ENCODE data around the gene TSEN2. TPM values are rescaled to one million over a fixed set of nuclear protein-coding genes. Genes with fewer than 3 reads are reported as not detected.

The TSEN2 gene
- total and polyA plus RNA-seq, 5 donors from 2014 or later, result 7.8 to 14.9 (median 9.6) TPM

DNA sequence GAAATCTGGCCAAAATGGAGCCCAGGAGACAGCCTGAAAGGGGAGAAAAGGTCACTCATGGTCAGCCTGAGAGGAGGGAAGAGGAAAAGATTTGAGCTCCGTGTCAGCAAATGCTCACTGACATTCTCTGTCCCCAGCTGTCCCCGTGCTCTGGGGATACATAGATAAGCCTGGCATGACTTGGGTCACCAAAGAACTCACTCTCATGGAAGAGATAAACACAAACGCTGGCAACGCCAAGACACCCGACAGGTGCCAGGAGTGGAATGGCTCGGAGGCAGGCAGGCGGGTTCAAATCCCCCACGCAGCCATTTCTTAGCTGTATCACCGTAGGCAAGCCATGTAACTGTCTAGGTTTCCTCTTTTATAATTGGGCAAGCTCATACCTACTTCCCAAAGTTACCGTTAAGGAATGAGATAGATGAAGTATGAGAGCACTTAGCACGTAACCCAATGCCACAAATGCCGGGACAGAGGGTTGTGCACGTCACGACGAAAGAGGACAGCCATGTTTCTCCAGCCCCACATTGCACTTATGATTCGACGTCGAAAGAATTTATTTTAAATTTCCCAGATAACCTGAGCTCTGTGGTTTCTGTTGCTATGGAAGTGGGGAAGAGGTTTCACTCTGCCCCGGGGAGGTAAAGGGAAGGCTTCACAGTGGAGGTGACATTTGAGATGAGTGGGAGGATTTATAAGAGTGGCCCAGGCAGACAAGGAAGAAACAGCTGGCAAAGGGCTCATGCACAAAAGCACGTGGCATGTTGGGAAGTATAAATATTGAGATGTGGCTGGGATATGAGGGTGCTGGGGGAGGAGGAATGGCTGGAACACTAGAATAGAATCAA lies 41.4 kb upstream of the TSEN2 start:
- H3K4me1 Mint-ChIP-seq, result no peaks in the 10 kb centered on the region
- H3K9me3 Mint-ChIP-seq, result peaks cover 0 to 5% (median 0%) of the 10 kb centered on the region in 7 donors
- H3K36me3 Mint-ChIP-seq, result no peaks in the 10 kb centered on the region
- peaks cover 4% of the 10 kb centered on the region for H3K27me3 Mint-ChIP-seq
- H3K4me3 Mint-ChIP-seq, result no peak overlapping the region
- H3K36me3 ChIP-seq (ENCODE audit: control insufficient read depth, insufficient read depth, low read length), result no peaks in the 10 kb centered on the region
- H3K4me1 ChIP-seq (ENCODE audit: control insufficient read depth, insufficient read depth, low read length, poor library complexity, severe bottlenecking), result no peaks in the 10 kb centered on the region
- DNase-seq (no peak), ATAC-seq (ENCODE audit: low read depth in 2 of 2) (no peak)
- no peak overlapping the region for H3K27ac Mint-ChIP-seq
- H3K4me3 ChIP-seq (ENCODE audit: low read depth, low read length), result no peak overlapping the region
- H3K9me3 ChIP-seq (ENCODE audit: control insufficient read depth in 2 of 2, low read length in 2 of 2), result no peaks in the 10 kb centered on the region
- H3K27me3 ChIP-seq (ENCODE audit: control insufficient read depth, insufficient read depth, low read length), result no peaks in the 10 kb centered on the region
- H3K27ac ChIP-seq (ENCODE audit: insufficient read depth, low read length, poor library complexity, severe bottlenecking), result no peak overlapping the region

DNA sequence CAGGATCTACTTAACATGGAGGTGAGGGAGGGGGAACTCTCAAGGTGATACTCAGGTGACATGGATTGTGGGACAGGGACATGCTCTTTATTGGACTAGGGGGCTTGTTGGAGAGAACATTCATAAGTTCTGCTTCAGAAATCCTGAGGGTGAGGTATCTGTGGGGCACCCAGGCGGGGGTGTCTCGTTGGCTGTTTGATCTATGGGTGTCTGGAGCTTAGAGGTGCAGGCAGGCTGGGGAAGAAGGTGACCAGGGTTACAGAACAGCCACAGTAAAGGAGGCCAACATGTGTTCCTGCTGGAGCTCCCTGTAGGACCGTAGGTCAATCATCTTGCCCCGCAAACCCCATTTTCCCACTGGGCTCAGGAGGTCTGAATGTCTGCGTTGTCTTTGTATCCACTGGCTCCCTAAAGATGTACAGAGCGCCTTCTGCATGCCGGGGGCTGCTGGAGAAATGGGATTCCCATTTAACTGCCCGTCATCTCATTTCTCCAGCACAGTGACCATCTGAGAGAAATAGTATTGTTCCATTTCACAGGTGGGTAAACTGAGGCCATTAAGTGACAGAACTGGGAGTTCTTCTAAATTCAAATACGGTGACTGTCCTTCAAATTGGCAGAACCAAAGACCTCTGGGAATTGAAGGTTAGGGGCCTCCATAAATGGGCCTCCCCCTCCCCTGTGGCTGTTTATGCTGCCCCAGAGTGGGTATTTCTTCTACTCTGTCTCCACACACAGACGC lies 40.3 kb upstream of the TSEN2 start:
- Mint-ChIP-seq H3K4me1 (no peaks in the 10 kb centered on the region), H3K27me3 (peaks cover 4% of the 10 kb centered on the region), H3K9me3 (peaks cover 0 to 5% (median 0%) of the 10 kb centered on the region in 7 donors), H3K27ac (no peak overlapping the region), H3K36me3 (no peaks in the 10 kb centered on the region), H3K4me3 (no peak overlapping the region)
- Histone ChIP-seq H3K27ac (ENCODE audit: insufficient read depth, low read length, poor library complexity, severe bottlenecking) (no peak overlapping the region), H3K27me3 (ENCODE audit: control insufficient read depth, insufficient read depth, low read length) (no peaks in the 10 kb centered on the region), H3K36me3 (ENCODE audit: control insufficient read depth, insufficient read depth, low read length) (no peaks in the 10 kb centered on the region), H3K4me3 (ENCODE audit: low read depth, low read length) (no peak overlapping the region), H3K9me3 (ENCODE audit: control insufficient read depth in 2 of 2, low read length in 2 of 2) (no peaks in the 10 kb centered on the region), H3K4me1 (ENCODE audit: control insufficient read depth, insufficient read depth, low read length, poor library complexity, severe bottlenecking) (no peaks in the 10 kb centered on the region)
- DNase-seq (no peak), ATAC-seq (ENCODE audit: low read depth in 2 of 2) (no peak)

GRCh38 chr3:12444582-12445471 lies 39.5 kb upstream of the TSEN2 start:
- Histone ChIP-seq H3K4me3 (ENCODE audit: low read depth, low read length) (no peak overlapping the region), H3K9me3 (ENCODE audit: control insufficient read depth in 2 of 2, low read length in 2 of 2) (no peaks in the 10 kb centered on the region), H3K4me1 (ENCODE audit: control insufficient read depth, insufficient read depth, low read length, poor library complexity, severe bottlenecking) (no peaks in the 10 kb centered on the region), H3K27ac (ENCODE audit: insufficient read depth, low read length, poor library complexity, severe bottlenecking) (no peak overlapping the region), H3K27me3 (ENCODE audit: control insufficient read depth, insufficient read depth, low read length) (no peaks in the 10 kb centered on the region), H3K36me3 (ENCODE audit: control insufficient read depth, insufficient read depth, low read length) (no peaks in the 10 kb centered on the region)
- H3K36me3 Mint-ChIP-seq, result no peaks in the 10 kb centered on the region
- peaks cover 4% of the 10 kb centered on the region for H3K27me3 Mint-ChIP-seq
- no peak overlapping the region for H3K27ac Mint-ChIP-seq
- H3K4me1 Mint-ChIP-seq, result no peaks in the 10 kb centered on the region
- H3K9me3 Mint-ChIP-seq, result peaks cover 0 to 5% (median 0%) of the 10 kb centered on the region in 7 donors
- no peak overlapping the region for H3K4me3 Mint-ChIP-seq
- DNase-seq (no peak), ATAC-seq (ENCODE audit: low read depth in 2 of 2) (no peak)

DNA sequence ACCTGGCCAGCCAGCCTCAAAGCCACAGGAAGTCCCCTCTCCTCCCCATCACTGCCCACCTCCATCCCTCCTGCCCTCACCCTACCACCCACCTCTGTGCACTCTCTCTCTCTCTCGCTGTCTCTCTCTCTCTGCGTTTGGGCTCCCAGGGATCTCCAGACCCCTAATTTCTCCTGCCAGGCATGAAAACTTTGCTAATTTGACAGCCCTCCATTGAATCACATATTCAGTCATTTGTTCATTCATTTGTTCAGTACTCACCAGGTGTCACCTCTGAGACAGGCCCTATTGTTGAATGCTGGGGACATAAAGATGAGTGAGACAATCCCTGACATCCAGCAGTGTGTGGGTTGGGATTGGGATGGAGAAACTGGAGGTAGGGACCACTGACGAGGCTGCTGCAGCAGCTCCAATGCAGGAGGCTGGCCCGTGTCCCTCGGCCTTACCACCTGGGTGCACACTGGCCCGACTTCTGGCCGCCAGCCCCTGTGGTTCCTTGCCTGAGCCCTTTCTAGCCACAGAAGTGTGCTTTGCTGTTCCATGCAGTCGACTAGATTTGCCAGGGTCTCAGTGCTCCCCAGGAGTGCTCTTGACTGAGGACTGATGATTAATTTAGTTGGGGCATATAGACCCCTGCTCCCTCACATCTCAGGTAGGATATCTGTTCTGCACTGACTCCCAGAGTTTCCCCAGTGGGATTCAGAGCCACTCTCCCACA lies 38.6 kb upstream of the TSEN2 start:
- Mint-ChIP-seq H3K4me3 (no peak overlapping the region), H3K27me3 (peaks cover 4% of the 10 kb centered on the region), H3K9me3 (peaks cover 0 to 5% (median 0%) of the 10 kb centered on the region in 7 donors), H3K4me1 (no peaks in the 10 kb centered on the region), H3K27ac (no peak overlapping the region), H3K36me3 (no peaks in the 10 kb centered on the region)
- H3K27me3 ChIP-seq (ENCODE audit: control insufficient read depth, insufficient read depth, low read length), result no peaks in the 10 kb centered on the region
- H3K9me3 ChIP-seq (ENCODE audit: control insufficient read depth in 2 of 2, low read length in 2 of 2), result no peaks in the 10 kb centered on the region
- no peaks in the 10 kb centered on the region for H3K36me3 ChIP-seq (ENCODE audit: control insufficient read depth, insufficient read depth, low read length)
- DNase-seq (no peak), ATAC-seq (ENCODE audit: low read depth in 2 of 2) (no peak)
- H3K27ac ChIP-seq (ENCODE audit: insufficient read depth, low read length, poor library complexity, severe bottlenecking), result no peak overlapping the region
- no peaks in the 10 kb centered on the region for H3K4me1 ChIP-seq (ENCODE audit: control insufficient read depth, insufficient read depth, low read length, poor library complexity, severe bottlenecking)
- no peak overlapping the region for H3K4me3 ChIP-seq (ENCODE audit: low read depth, low read length)

DNA sequence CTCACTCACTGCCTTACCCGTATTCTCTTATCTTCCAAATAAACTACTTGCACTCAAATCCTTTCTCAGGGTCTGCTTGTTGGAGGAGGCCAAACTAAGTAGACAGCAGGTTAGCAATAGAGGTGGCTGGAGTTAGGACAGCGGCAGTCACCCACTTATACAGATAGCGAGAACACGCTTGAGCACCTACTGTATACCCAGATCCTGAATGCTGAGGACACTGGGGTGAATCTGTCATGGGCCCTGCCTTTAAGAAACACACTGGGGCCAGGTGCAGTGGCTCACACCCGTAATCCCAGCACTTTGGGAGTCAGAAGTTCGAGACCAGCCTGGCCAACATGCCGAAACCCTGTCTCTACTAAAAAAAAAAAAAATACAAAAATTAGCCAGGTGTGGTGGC lies 38.0 kb upstream of the TSEN2 start:
- Mint-ChIP-seq H3K27ac (no peak overlapping the region), H3K4me1 (no peaks in the 10 kb centered on the region), H3K36me3 (no peaks in the 10 kb centered on the region), H3K9me3 (peaks cover 0 to 4% (median 0%) of the 10 kb centered on the region in 7 donors), H3K4me3 (no peak overlapping the region), H3K27me3 (peaks cover 4% of the 10 kb centered on the region)
- ATAC-seq (ENCODE audit: low read depth in 2 of 2) (no peak), DNase-seq (no peak)
- Histone ChIP-seq H3K4me1 (ENCODE audit: control insufficient read depth, insufficient read depth, low read length, poor library complexity, severe bottlenecking) (no peaks in the 10 kb centered on the region), H3K4me3 (ENCODE audit: low read depth, low read length) (no peak overlapping the region), H3K27ac (ENCODE audit: insufficient read depth, low read length, poor library complexity, severe bottlenecking) (no peak overlapping the region), H3K9me3 (ENCODE audit: control insufficient read depth in 2 of 2, low read length in 2 of 2) (no peaks in the 10 kb centered on the region), H3K36me3 (ENCODE audit: control insufficient read depth, insufficient read depth, low read length) (no peaks in the 10 kb centered on the region), H3K27me3 (ENCODE audit: control insufficient read depth, insufficient read depth, low read length) (no peaks in the 10 kb centered on the region)

- Histone ChIP-seq H3K27ac (ENCODE audit: insufficient read depth, low read length, poor library complexity, severe bottlenecking) (no peak overlapping the region), H3K4me1 (ENCODE audit: control insufficient read depth, insufficient read depth, low read length, poor library complexity, severe bottlenecking) (no peaks in the 10 kb centered on the region), H3K9me3 (ENCODE audit: control insufficient read depth in 2 of 2, low read length in 2 of 2) (no peaks in the 10 kb centered on the region), H3K4me3 (ENCODE audit: low read depth, low read length) (no peak overlapping the region), H3K27me3 (ENCODE audit: control insufficient read depth, insufficient read depth, low read length) (no peaks in the 10 kb centered on the region), H3K36me3 (ENCODE audit: control insufficient read depth, insufficient read depth, low read length) (no peaks in the 10 kb centered on the region)
- peaks cover 4% of the 10 kb centered on the region for H3K27me3 Mint-ChIP-seq
- DNase-seq (no peak), ATAC-seq (ENCODE audit: low read depth in 2 of 2) (no peak)
- H3K36me3 Mint-ChIP-seq, result no peaks in the 10 kb centered on the region
- H3K4me1 Mint-ChIP-seq, result no peaks in the 10 kb centered on the region
- H3K9me3 Mint-ChIP-seq, result peaks cover 0 to 3% (median 0%) of the 10 kb centered on the region in 7 donors
- H3K4me3 Mint-ChIP-seq, result no peak overlapping the region
- no peak overlapping the region for H3K27ac Mint-ChIP-seq
Measured at GRCh38 chr3:12447075-12447474, 37.2 kb upstream of the TSEN2 start.
